GM13977 (cell line): ENCODE measurements around the gene JAK2.

Source experiments
- DNase-seq: peaks from one replicate; pipeline ENCODE4 v3.0.0; 2012; ENCODE audit warnings: low spot score
- CTCF ChIP-seq: IDR thresholded peaks from 2 replicates; pipeline ENCODE4 v1.5.1; 2012; ENCODE audit warnings: mild to moderate bottlenecking, control low read depth; ENCODE audit not compliant: insufficient read depth; ENCODE audit errors: extremely low read depth, missing control alignments
- in situ Hi-C: fragments of 300-500 bp; cut with MboI; formaldehyde crosslinking; loops from one replicate; pipeline ENCODE4 v1.12.0; 2022; ENCODE audit warnings: low sequenced_read_pairs, low pct_unique_long_range_greater_than_20kb, mixed read lengths, inconsistent platforms; ENCODE audit not compliant: unreplicated experiment

JAK2 gene

GRCh38 chr9:4986296-4986695 is 1.2 kb downstream of the JAK2 start:
- no peak for TF ChIP-seq CTCF
- in situ Hi-C loops: loop anchor here (10.0 to 25.0 kb wide), 3 partner anchors 51 to 451 kb away; partner anchors contain the start of gene PLGRKT
- DNase-seq: no peak

GRCh38 chr9:4986783-4987182 is 1.7 kb downstream of the JAK2 start:
- no peak for DNase-seq
- in situ Hi-C loops: loop anchor here (10.0 to 25.0 kb wide), 3 partner anchors 52 to 451 kb away; partner anchors contain the start of gene PLGRKT
- no peak for TF ChIP-seq CTCF

GRCh38 chr9:4987961-4988421 is 2.9 kb downstream of the JAK2 start:
- peak; percentile 75 for TF ChIP-seq CTCF
- in situ Hi-C loops: loop anchor here (10.0 to 25.0 kb wide), 3 partner anchors 53 to 449 kb away; partner anchors contain the start of gene PLGRKT
- DNase-seq: peak; percentile 42

- no peak for DNase-seq
- TF ChIP-seq CTCF: no peak
- in situ Hi-C loops: loop anchor here (25.0 kb wide), 1 partner anchor 444 kb away; the partner anchor contains the start of gene PLGRKT
These were observed 7.8 kb downstream of the JAK2 start for GRCh38 chr9:4992872-4993271.

- in situ Hi-C loops: loop anchor here (25.0 kb wide), 1 partner anchor 443 kb away; the partner anchor contains the start of gene PLGRKT
- no peak for TF ChIP-seq CTCF
- DNase-seq: no peak
These were observed 9.3 kb downstream of the JAK2 start for GRCh38 chr9:4994166-4994890.

GRCh38 chr9:4997196-4997595 is 12.1 kb downstream of the JAK2 start:
- no peak for TF ChIP-seq CTCF
- DNase-seq: no peak
- in situ Hi-C loops: loop anchor here (25.0 kb wide), 1 partner anchor 440 kb away; the partner anchor contains the start of gene PLGRKT
